Right lobe of liver (tissue), 4 donors: ENCODE measurements around the gene GPRIN3.

Source experiments
- CTCF ChIP-seq, 4 donors: fragments of 200-600 bp in 3 of 4; fragments of 450-650 bp in 1 of 4; IDR thresholded peaks; one replicate each; pipeline versions ENCODE4 v1.5.1 to v1.8.0; 2016 to 2022; ENCODE audit warnings: antibody characterized with exemption in 4 of 4, mild to moderate bottlenecking in 2 of 4
- POLR2A ChIP-seq: fragments of 450-650 bp; IDR thresholded peaks from one replicate; pipeline ENCODE4 v1.6.1; 2017; ENCODE audit warnings: antibody characterized with exemption, mild to moderate bottlenecking
- donor health status: DM: no; HTN: no; CAD: no.
- donor health status: DM: no; HTN: no; CAD: no.
- donor health status: DM: no; HTN: yes; CAD: no.

GRCh38 chr4:89203902-89204301, 103.7 kb downstream of the GPRIN3 start:
- TF ChIP-seq CTCF (IDR thresholded peaks at IDR 0.05) (no peak), POLR2A (no peak)
